ENCODE measurements around the gene BRD3. TPM values are rescaled to one million over a fixed set of nuclear protein-coding genes. Genes with fewer than 3 reads are reported as not detected.

BRD3 gene
- polyA plus RNA-seq, 3 donors: 16.4 to 18.2 (median 17.1) TPM

GRCh38 chr9:133981589-133981957 lies 86.3 kb downstream of the BRD3 start:
- intact Hi-C loops (cut with micrococcal nuclease): no loop called here
- H4K20me1 ChIP-seq (ENCODE audit: insufficient read depth, low read length): peaks cover 100% of the 10 kb centered on the region
- no peaks in the 10 kb centered on the region for H3K27me3 ChIP-seq (ENCODE audit: control insufficient read depth in 2 of 2, insufficient read depth in 2 of 2, low read length in 2 of 2)
- peaks cover 54% of the 10 kb centered on the region for H3K79me2 ChIP-seq (ENCODE audit: insufficient read depth, low read length)
- Mint-ChIP-seq H3K36me3 (peaks cover 3 to 16% of the 10 kb centered on the region in 2 donors), H3K4me1 (peaks cover 16% of the 10 kb centered on the region), H3K9me3 (no peaks in the 10 kb centered on the region), H3K4me3 (no peak overlapping the region), H3K27me3 (ENCODE audit: low read depth in 3 of 3) (peaks cover 2 to 18% (median 9%) of the 10 kb centered on the region in 3 donors), H3K27ac (no peak overlapping the region)
- DNase-seq: no peak
- no peak overlapping the region for H2AFZ ChIP-seq (ENCODE audit: insufficient read depth, low read depth, low read length, poor library complexity, severe bottlenecking)
- over 99% methylated on average over 14 of the region's 14 CpGs for WGBS (ENCODE audit: insufficient coverage)
- H3K9ac ChIP-seq (ENCODE audit: insufficient read depth, low read length, poor library complexity, severe bottlenecking): no peak overlapping the region
- H3K4me3 ChIP-seq (replicated peaks in 1 of 3; ENCODE audit: low read depth in 2 of 3, low read length in 3 of 3): no peak overlapping the region
- no peaks in the 10 kb centered on the region for H3K4me1 ChIP-seq (ENCODE audit: control insufficient read depth in 1 of 2, insufficient read depth in 2 of 2, low read length in 2 of 2)
- no peaks in the 10 kb centered on the region for H3K36me3 ChIP-seq (replicated peaks in 1 of 2; ENCODE audit: control insufficient read depth in 1 of 2, insufficient read depth in 2 of 2, low read length in 2 of 2)
- H3K9me3 ChIP-seq (replicated peaks in 1 of 2; ENCODE audit: control insufficient read depth in 1 of 2, insufficient read depth in 1 of 2, low read length in 2 of 2): no peaks in the 10 kb centered on the region
- no peak for TF ChIP-seq CTCF (IDR thresholded peaks at IDR 0.05)
- no peak overlapping the region for H3K4me2 ChIP-seq (replicated peaks; ENCODE audit: extremely low read depth, low read length, poor library complexity, severe bottlenecking)
- H3K27ac ChIP-seq (ENCODE audit: low read depth in 1 of 2, low read length in 2 of 2): no peak overlapping the region

GRCh38 chr9:133980864-133981588 lies 86.8 kb downstream of the BRD3 start:
- Histone ChIP-seq H3K79me2 (ENCODE audit: insufficient read depth, low read length) (peaks cover 54% of the 10 kb centered on the region), H3K9ac (ENCODE audit: insufficient read depth, low read length, poor library complexity, severe bottlenecking) (no peak overlapping the region), H3K9me3 (replicated peaks in 1 of 2; ENCODE audit: control insufficient read depth in 1 of 2, insufficient read depth in 1 of 2, low read length in 2 of 2) (no peaks in the 10 kb centered on the region), H4K20me1 (ENCODE audit: insufficient read depth, low read length) (peaks cover 100% of the 10 kb centered on the region), H3K27ac (ENCODE audit: low read depth in 1 of 2, low read length in 2 of 2) (no peak overlapping the region), H3K4me1 (ENCODE audit: control insufficient read depth in 1 of 2, insufficient read depth in 2 of 2, low read length in 2 of 2) (no peaks in the 10 kb centered on the region), H3K4me3 (replicated peaks in 1 of 3; ENCODE audit: low read depth in 2 of 3, low read length in 3 of 3) (no peak overlapping the region), H2AFZ (ENCODE audit: insufficient read depth, low read depth, low read length, poor library complexity, severe bottlenecking) (no peak overlapping the region), H3K27me3 (ENCODE audit: control insufficient read depth in 2 of 2, insufficient read depth in 2 of 2, low read length in 2 of 2) (no peaks in the 10 kb centered on the region), H3K36me3 (replicated peaks in 1 of 2; ENCODE audit: control insufficient read depth in 1 of 2, insufficient read depth in 2 of 2, low read length in 2 of 2) (no peaks in the 10 kb centered on the region), H3K4me2 (replicated peaks; ENCODE audit: extremely low read depth, low read length, poor library complexity, severe bottlenecking) (no peak overlapping the region)
- Mint-ChIP-seq H3K9me3 (no peaks in the 10 kb centered on the region), H3K27ac (peak overlapping the region in 1 of 7 donors; percentile 81), H3K36me3 (peaks cover 3 to 11% of the 10 kb centered on the region in 2 donors), H3K4me1 (peaks cover 13% of the 10 kb centered on the region), H3K27me3 (ENCODE audit: low read depth in 3 of 3) (peaks cover 2 to 18% (median 9%) of the 10 kb centered on the region in 3 donors), H3K4me3 (no peak overlapping the region)
- intact Hi-C loops (cut with micrococcal nuclease): no loop called here
- no peak for DNase-seq
- 91% methylated on average over 18 of the region's 25 CpGs for WGBS (ENCODE audit: insufficient coverage)
- TF ChIP-seq CTCF (IDR thresholded peaks at IDR 0.05): no peak

Other genes starting within 250 kb of the BRD3 start
- 10 to 100 TPM in 1 of 3 donors, 1 to 10 TPM in 2; 2.3 to 13.6 (median 2.3) TPM for gene VAV2, start 75.7 kb downstream of the BRD3 start, polyA plus RNA-seq
- 1 to 10 TPM; 2.9 to 6.8 (median 6.6) TPM for gene BRD3OS, start 42.5 kb downstream of the BRD3 start, polyA plus RNA-seq
- gene WDR5, start 68.1 kb upstream of the BRD3 start, polyA plus RNA-seq: 10 to 100 TPM in 2 of 3 donors, 1 to 10 TPM in 1; 8.7 to 17.3 (median 10.2) TPM
- gene RNU6ATAC, start 96.5 kb upstream of the BRD3 start, polyA plus RNA-seq: not detected